K562 (cell line): ENCODE measurements around the gene ITGA3. TPM values are rescaled to one million over a fixed set of nuclear protein-coding genes. Genes with fewer than 3 reads are reported as not detected.

Source experiments
- ARNT ChIP-seq, 2 experiments: fragments of 450-650 bp; IDR thresholded peaks; 2 replicates each; pipeline ENCODE4 v1.6.1; 2016; ENCODE audit warnings: mild to moderate bottlenecking in 1 of 2
- BMI1 ChIP-seq: fragments of 150-350 bp; IDR thresholded peaks from 2 replicates; pipeline ENCODE4 v1.6.1; 2014; ENCODE audit warnings: low read length
- BRCA1 ChIP-seq, 2 experiments: fragments of 450-650 bp in 1 of 2; sonication (generic) in 1 of 2; formaldehyde crosslinking in 1 of 2; IDR thresholded peaks; 2 replicates each; pipeline versions ENCODE4 v1.5.0 to v1.6.1; 2017 to 2020; ENCODE audit warnings: mild to moderate bottlenecking in 1 of 2, missing genetic modification reagents in 1 of 2
- CEBPB ChIP-seq: fragments of 450-650 bp; IDR thresholded peaks from 2 replicates; pipeline ENCODE4 v1.6.1; 2016; ENCODE audit warnings: missing genetic modification characterization, missing compliant biosample characterization
- CTBP1 ChIP-seq: fragments of 450-650 bp; IDR thresholded peaks from 2 replicates; pipeline ENCODE4 v1.6.1; 2016; ENCODE audit warnings: borderline replicate concordance
- ETV1 ChIP-seq: fragments of 450-650 bp; conservative IDR thresholded peaks from 2 replicates; pipeline ENCODE4 v1.6.1; 2016; ENCODE audit warnings: missing genetic modification characterization, control low read depth, low read depth, missing compliant biosample characterization
- KDM2B ChIP-seq: fragments of 250-450 bp; sonication (Bioruptor Pico); IDR thresholded peaks from 2 replicates; pipeline ENCODE4 v1.8.0; 2021; ENCODE audit warnings: mild to moderate bottlenecking, moderate library complexity
- NFIX ChIP-seq: fragments of 250-450 bp; sonication (Bioruptor Pico); IDR thresholded peaks from 2 replicates; pipeline ENCODE4 v1.4.0; 2020; ENCODE audit warnings: low read depth, mild to moderate bottlenecking, moderate library complexity
- PURB ChIP-seq: sonication (generic); formaldehyde crosslinking; IDR thresholded peaks from 2 replicates; pipeline ENCODE4 v1.9.0; 2021; ENCODE audit warnings: low read depth, mild to moderate bottlenecking, missing genetic modification reagents
- RB1 ChIP-seq: fragments of 450-650 bp; IDR thresholded peaks from 2 replicates; pipeline ENCODE4 v1.6.1; 2017; ENCODE audit warnings: low read depth, mild to moderate bottlenecking
- RBBP5 ChIP-seq: fragments of 200-600 bp; sonication (generic); IDR thresholded peaks from 2 replicates; pipeline ENCODE4 v1.6.1; 2012; ENCODE audit warnings: borderline replicate concordance, mild to moderate bottlenecking, low read length, control low read depth, inconsistent platforms; ENCODE audit not compliant: insufficient read depth, poor library complexity, severe bottlenecking
- RCOR1 ChIP-seq, 2 experiments: IDR thresholded peaks; 2 replicates each; pipeline ENCODE4 v1.6.1; 2012; ENCODE audit warnings: low read depth in 2 of 2, low read length in 2 of 2, borderline replicate concordance in 1 of 2, improper control_type of control experiment in 1 of 2
- SMARCE1 ChIP-seq: fragments of 450-650 bp; IDR thresholded peaks from 2 replicates; pipeline ENCODE4 v1.7.1; 2016; ENCODE audit warnings: mild to moderate bottlenecking
- ZC3H11A ChIP-seq: IDR thresholded peaks from 2 replicates; pipeline ENCODE4 v1.6.1; 2012; ENCODE audit warnings: low read depth, low read length, improper control_type of control experiment
- ZFPM2 ChIP-seq: fragments of 250-450 bp; sonication (Bioruptor Pico); IDR thresholded peaks from 2 replicates; pipeline ENCODE4 v1.5.1; 2022; ENCODE audit warnings: mild to moderate bottlenecking
- ZNF12 ChIP-seq: sonication (generic); formaldehyde crosslinking; IDR thresholded peaks from 2 replicates; pipeline ENCODE4 v1.4.0; 2020; ENCODE audit warnings: mild to moderate bottlenecking, missing genetic modification reagents
- ZNF311 ChIP-seq: fragments of 250-450 bp; sonication (Bioruptor Pico); IDR thresholded peaks from 2 replicates; pipeline ENCODE4 v1.4.0; 2020; ENCODE audit warnings: mild to moderate bottlenecking, moderate library complexity
- ZNF324 ChIP-seq: fragments of 250-450 bp; sonication (Bioruptor Pico); IDR thresholded peaks from 2 replicates; pipeline ENCODE4 v1.4.0; 2020; ENCODE audit warnings: mild to moderate bottlenecking
- polyA plus RNA-seq, 8 experiments: library from polyadenylated mRNA; depleted of rRNA in 4 of 8; stranded (reverse) in 5 of 8; unstranded in 3 of 8; fragments of >200 nt; fragmentation: Nextera tagmentation in 2 of 8; fragmentation: Illumina TruSeq in 1 of 8; extraction: Ambion mirVana in 2 of 8; extraction: Trizol in 1 of 8; gene quantifications; 2 replicates each; pipeline versions ENCODE4 v1.2.1 to v1.2.3, GENCODE V29; 2011 to 2014; ENCODE audit warnings: inconsistent platforms in 1 of 8, missing spikeins in 1 of 8
- total RNA-seq, 7 experiments: library from RNA; depleted of rRNA in 6 of 7; stranded (reverse); fragments of >200 nt in 6 of 7; fragmentation: Illumina TruSeq in 2 of 7; extraction: Trizol in 2 of 7; gene quantifications; 2 replicates each; pipeline versions ENCODE4 v1.2.1 to v1.2.3, GENCODE V29; 2011 to 2021; ENCODE audit warnings: low replicate concordance in 1 of 7
- TF ChIP-seq, protein P1 (sequence below): fragments of 450-650 bp; formaldehyde crosslinking; IDR thresholded peaks from 2 replicates; pipeline ENCODE4 v1.4.0; 2020; ENCODE audit warnings: mild to moderate bottlenecking, moderate library complexity

The ITGA3 gene
- total and polyA plus RNA-seq, 9 of the 15 experiments (the other 6 are each of a cell fraction or from before 2014, with no cell fraction given) = 0.03 to 0.75 (median 0.14) TPM; not detected in 2

- TF ChIP-seq BRCA1 (IDR thresholded peaks at IDR 0.05) (no peak), BRCA1 (CRISPR knock-in tag; IDR thresholded peaks at IDR 0.05) (no peak), RCOR1 (IDR thresholded peaks at IDR 0.05; ENCODE audit: borderline replicate concordance in 1 of 2, low read depth in 2 of 2, low read length in 2 of 2) (0 out of 4 replicates have a peak, but pooled peaks of 1 of the 2 experiments have one; percentile 14), ZFPM2 (CRISPR knock-in tag) (no peak), CEBPB (no peak), ARNT (IDR thresholded peaks at IDR 0.05) (no peak), PURB (CRISPR knock-in tag) (no peak), ZNF324 (CRISPR knock-in tag) (no peak), RBBP5 (no peak), ZNF311 (CRISPR knock-in tag) (0 out of 2 replicates have a peak, but pooled peaks have one; percentile 32), KDM2B (CRISPR knock-in tag) (no peak), RB1 (no peak), SMARCE1 (peak; percentile 65), BMI1 (no peak), ZNF12 (CRISPR knock-in tag) (no peak), ZC3H11A (no peak), CTBP1 (0 out of 2 replicates have a peak, but pooled peaks have one; percentile 21), ETV1 (tag) (no peak), NFIX (no peak)
- TF ChIP-seq, protein P1, sequence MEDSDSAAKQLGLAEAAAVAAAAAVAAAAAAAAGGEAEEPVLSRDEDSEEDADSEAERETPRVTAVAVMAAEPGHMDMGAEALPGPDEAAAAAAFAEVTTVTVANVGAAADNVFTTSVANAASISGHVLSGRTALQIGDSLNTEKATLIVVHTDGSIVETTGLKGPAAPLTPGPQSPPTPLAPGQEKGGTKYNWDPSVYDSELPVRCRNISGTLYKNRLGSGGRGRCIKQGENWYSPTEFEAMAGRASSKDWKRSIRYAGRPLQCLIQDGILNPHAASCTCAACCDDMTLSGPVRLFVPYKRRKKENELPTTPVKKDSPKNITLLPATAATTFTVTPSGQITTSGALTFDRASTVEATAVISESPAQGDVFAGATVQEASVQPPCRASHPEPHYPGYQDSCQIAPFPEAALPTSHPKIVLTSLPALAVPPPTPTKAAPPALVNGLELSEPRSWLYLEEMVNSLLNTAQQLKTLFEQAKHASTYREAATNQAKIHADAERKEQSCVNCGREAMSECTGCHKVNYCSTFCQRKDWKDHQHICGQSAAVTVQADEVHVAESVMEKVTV (CRISPR knock-in tag) = no peak
These were observed 4.8 kb upstream of the ITGA3 start (continued) for GRCh38 chr17:50051082-50051576.
